NCI-H69 (cell line): ENCODE results near the gene KRTAP6-1.

Experiments
- DNase-seq: peaks from one replicate; lab custom pipeline; 2025; lab: John Stamatoyannopoulos, UW

The KRTAP6-1 gene, protein sequence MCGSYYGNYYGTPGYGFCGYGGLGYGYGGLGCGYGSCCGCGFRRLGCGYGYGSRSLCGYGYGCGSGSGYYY

DNA sequence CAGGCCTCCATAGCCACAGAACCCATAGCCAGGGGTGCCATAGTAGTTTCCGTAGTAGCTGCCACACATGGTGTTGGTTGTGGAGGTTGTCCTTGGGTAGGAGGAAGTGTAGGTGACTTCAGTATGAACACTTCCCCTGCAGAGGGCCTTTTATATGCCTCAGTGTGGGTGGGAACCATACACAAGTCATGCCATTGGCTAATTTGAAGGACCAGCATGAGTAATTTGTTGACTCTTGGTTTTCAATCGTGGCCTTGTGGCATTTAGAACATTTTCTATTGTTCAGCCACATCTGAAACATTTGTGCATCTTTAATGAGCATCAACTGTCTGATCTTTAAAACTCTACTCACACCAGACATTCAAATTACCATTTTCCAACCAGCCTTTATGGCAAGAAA, at the start of gene KRTAP6-1:
KRTAP6-1 (minus strand) TSS at position 95 of the 400 bp plus-strand sequence; CDS start at position 69, 26 bp downstream.
- peak; percentile 4 for DNase-seq

GRCh38 chr21:30652891-30653290, 39.2 kb upstream of the KRTAP6-1 start:
- DNase-seq, result no peak

DNA sequence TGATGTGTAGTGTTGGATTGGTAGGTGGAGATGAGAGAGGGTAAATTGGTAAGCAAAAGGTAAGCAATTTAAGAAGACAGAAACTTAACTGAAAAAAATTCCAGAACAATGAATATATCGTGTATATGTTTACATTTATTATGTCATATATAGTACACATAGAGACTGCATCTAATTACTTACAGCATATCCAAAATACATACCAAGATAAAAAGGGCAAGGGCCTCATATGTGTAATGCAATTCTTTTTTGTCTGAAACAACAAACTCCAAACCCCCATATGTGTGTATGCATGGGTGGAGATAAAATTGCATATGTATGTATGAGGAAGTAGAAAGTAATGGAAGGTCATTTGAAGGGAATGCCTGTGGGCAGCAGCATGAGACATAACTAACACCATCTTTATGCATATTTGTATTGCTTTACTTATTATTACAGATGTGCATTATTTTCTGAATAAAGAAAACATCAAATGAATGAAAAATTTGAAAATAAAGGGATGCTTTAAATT, 33.2 kb upstream of the KRTAP6-1 start:
- no peak for DNase-seq

DNA sequence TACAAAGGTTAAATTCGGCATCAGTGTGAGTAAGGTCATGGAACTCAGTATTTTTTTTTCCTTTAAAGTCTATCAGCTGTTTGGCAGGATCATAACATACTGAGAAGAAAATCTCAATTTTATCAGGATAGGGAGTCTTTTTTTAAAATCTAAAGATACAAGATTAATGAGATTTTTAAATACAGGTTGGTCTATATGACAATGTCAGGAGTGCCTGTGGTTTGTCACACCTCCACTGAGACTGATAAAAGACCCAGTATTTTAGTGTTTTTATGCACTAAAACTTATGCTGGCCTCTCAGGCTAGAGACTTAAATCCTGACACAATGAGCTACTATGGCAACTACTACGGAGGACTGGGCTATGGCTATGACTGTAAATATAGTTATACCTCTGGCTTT, 28.8 kb upstream of the KRTAP6-1 start, which contains the start of gene KRTAP20-3:
KRTAP20-3 (plus strand) TSS at position 301 of the 400 bp plus-strand sequence.
- DNase-seq, result no peak

DNA sequence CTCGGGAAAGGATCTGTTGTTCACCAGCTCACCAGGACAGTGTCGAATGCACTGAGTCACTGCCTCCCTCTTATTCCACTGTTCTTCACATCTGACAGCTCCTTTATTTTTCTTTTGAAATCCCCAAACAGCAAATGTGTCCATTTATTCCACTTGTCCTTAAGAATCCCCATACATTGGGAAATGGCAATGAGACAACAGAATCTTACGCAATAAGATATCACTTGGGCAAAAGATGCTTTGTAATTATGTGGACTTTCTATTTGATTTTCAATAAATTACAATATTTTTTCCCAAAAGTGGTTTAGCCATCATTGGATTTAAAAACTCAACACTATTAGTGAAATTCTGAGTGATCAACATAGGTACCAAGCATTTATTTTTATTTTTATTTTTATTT, 25.0 kb upstream of the KRTAP6-1 start:
- DNase-seq, result no peak

DNA sequence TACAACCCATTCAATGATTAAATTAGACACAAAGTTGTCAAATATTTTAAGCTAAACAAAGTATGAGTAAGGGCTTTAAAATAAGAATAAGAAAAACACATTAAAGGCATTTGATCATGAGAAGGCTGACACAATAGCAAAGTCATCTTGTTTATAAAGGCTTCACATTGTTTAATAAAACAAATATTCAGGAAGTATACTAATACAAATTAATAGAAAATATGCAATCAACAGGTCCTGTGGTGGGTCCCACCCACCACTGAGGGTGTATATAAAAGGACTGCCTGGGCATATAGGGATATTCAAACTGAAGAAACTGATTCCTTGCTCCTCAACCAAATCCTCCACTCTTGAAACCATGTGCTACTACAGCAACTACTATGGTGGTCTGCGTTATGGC, 21.2 kb upstream of the KRTAP6-1 start, which contains the start of gene KRTAP20-2:
KRTAP20-2 (plus strand) TSS at position 301 of the 400 bp plus-strand sequence; CDS start at position 359, 58 bp downstream.
- no peak for DNase-seq

GRCh38 chr21:30629200-30629599, 15.5 kb upstream of the KRTAP6-1 start:
- DNase-seq, result no peak

DNA sequence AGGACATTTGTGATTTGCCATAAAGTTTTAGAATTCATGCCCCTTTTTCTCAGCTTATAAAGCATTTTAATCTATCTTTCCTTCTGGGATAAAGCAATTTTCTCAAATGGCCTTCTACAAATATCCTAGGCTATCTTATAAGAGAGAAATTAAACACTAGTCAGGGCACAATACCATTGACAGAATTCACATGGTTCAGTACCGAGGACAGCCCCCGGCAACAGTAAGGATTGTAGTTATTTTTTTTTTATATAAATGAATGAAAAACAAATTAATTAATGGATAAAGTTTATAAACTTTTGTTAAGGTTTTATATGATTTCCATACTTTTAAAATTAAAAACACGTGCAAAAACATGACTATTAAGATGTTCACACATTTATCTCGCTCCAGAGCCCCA, 14.4 kb upstream of the KRTAP6-1 start:
- DNase-seq, result no peak

DNA sequence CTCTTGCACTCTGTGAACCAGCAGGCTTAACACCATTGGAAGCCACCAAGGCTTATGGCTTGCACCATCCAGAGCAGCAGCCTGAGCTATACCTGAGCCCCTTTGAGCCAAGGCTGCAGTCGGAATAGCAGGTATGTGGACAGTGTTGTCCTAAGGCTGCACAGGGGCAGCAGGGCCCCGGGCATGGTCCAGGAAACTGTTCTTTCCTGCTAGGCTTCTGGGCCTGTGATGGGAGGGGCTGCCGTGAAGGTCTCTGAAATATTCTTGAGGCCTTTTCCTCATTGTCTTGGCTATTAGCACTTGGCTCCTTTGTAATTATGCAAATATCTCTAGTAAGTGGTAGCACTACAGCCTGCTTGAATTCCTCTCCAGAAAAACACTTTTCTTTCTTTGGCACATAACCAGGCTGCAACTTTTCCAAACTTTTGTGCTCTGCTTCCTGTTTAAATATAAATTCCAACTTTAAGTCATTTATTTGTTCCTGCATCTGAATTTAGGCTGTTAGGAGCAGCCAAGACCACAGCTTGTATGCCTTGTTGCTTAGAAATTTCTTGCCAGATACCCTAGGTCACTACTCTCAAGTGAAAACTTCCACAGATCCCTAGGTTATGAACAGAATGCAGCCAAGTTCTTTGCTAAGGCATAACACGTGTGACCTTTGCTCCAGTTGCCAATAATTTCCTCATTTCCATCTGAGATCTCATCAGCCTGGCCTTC, 11.9 kb upstream of the KRTAP6-1 start:
- no peak for DNase-seq

DNA sequence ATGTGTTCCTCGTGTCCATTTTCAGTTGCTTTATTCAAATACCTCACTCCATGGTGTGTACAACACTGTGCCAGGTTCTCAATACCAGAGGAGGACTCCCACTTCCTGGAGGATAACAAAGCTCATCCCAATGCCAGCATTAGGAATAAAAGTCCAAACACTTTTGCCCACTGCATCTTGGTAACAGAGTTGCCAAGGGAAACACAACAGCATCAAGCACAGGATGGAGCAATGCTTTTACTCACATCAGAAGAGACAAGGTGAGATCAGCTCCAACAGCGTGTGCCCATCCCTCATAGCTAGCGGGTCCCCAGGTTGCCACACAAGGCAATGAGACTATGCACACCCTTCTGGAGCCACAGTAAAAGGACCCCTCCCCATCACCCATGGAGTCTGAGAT, 9.6 kb upstream of the KRTAP6-1 start:
- peak; percentile 3 for DNase-seq

GRCh38 chr21:30620522-30620921, 6.8 kb upstream of the KRTAP6-1 start, which contains the start of gene KRTAP20-4:
Gene KRTAP20-4, plus strand, starts transcription at chr21:30620627.
- no peak for DNase-seq

- no peak for DNase-seq
Measured at GRCh38 chr21:30620080-30620479, 6.3 kb upstream of the KRTAP6-1 start.

DNA sequence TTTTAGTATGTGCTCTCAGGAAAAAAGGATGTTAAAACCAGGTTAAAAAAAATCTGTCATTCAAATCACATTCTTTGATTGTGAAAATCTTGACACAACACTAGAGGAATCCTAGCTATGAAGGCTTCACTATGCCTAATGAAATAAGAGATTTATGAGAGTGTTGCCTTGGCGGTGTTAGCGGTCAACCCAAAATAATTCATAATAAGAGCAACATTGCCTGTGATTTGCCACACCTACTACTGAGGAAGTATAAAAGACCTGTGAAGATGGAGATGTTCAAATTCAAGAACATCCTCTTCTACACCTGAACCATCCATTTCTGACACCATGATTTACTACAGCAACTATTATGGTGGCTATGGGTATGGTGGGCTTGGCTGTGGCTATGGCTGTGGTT, 2.4 kb upstream of the KRTAP6-1 start, which contains the start of gene KRTAP20-1:
KRTAP20-1 (plus strand) TSS at position 301 of the 400 bp plus-strand sequence; CDS start at position 331, 30 bp downstream.
- no peak for DNase-seq

DNA sequence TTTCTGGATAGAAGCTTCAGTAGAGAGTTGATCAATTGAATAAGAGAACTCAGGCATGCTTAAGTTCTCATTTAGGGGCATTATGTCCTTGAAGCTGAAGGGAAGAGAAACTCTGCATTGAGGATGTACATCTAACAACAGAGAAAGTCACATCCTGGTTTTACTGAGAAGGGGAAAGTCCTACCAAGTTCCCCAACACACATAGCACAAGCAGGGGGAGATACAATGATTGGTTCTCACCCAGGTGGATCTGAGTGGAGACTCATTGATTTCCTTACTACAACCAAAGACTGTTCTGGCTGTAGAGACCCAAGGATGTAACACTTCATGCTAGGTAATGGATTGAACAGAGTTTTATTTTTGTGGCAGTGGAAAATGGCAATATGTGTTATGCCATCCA, 1.5 kb upstream of the KRTAP6-1 start:
- DNase-seq, result no peak

DNA sequence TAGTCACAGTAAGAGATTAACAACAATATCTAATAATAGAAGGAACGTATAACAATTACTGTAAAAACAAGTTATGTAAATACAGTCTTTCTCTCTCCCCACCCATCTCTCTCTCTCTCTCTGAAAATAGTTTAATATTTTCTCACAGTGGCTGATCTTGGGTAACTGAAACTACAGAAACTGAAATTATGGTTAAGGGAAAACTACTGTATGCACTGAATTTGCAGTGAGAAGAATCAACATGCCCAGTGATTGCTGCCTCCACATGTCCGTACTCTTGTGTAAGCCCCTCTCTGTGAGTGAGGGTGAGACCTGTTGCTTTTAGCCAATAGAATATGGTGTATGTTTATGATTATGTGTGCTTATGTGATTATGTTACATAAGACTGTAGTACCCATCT, 1.6 kb downstream of the KRTAP6-1 start:
- DNase-seq, result no peak

- DNase-seq, result peak; percentile 7
Measured at GRCh38 chr21:30605968-30606367, 7.8 kb downstream of the KRTAP6-1 start.

DNA sequence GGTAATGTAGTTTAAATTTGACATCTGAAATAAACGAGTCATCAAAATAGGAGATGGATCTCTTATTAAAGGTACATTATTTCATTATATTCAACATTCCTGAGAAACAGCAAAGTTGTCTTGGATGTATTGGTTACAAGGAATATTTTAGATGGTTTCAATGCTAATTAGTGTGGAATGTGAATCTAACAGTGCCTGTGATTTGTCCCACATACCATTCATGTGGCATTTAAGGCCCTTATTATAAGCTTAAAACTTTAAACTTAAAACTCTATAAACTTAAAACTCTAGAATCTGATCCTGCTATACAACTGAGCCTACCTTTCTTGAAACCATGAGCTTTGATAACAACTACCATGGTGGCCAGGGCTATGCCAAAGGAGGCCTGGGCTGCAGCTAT, 12.9 kb downstream of the KRTAP6-1 start, which contains the start of gene KRTAP22-1:
KRTAP22-1 (plus strand) TSS at position 301 of the 400 bp plus-strand sequence.
- no peak for DNase-seq

GRCh38 chr21:30598802-30599201, 14.9 kb downstream of the KRTAP6-1 start, which contains the start of gene KRTAP6-2:
Gene KRTAP6-2, minus strand, starts transcription at chr21:30598902. Its CDS starts 28 bp downstream, at chr21:30598874.
- DNase-seq, result no peak

DNA sequence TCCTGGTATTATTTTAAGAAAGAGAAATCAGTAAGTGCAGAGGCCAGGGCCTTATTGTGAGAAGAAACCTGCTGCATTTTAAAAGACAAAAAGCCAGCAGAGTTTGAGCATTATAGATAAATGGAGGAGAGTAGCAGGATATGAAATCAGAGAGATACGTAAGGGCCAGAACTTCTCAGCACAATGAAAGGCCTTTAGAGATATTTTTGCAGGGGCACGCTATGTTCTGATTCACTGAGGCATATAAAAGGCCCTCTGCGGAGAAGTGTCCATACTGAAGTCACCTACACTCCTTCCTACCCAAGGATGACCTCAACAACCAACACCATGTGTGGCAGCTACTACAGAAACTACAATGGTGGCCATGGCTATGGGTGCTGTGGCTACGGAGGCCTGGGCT, 21.6 kb downstream of the KRTAP6-1 start, which contains the start of gene KRTAP6-3:
KRTAP6-3 (plus strand) TSS at position 301 of the 400 bp plus-strand sequence; CDS start at position 307, 6 bp downstream.
- DNase-seq, result no peak

DNA sequence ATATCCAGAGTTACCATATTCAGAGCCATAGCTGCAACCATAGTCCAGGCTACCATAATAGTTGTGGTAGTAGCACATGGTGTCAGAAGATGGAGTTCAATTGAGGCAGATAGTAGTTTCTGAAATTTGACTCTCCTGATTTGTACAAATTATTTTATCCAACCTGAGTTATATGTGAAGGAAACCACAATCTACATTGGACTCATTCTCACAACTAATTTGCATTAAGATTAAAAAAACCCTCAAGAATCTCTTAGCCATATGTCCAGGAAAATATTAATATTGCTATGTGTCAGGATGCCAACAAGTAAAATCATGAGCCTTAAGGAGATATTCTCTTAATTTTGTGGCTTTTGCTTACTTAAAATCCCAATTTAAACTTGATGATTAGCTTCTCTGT, 23.4 kb downstream of the KRTAP6-1 start, which contains the start of gene KRTAP22-2:
KRTAP22-2 (minus strand) TSS at position 101 of the 400 bp plus-strand sequence.
- no peak for DNase-seq

DNA sequence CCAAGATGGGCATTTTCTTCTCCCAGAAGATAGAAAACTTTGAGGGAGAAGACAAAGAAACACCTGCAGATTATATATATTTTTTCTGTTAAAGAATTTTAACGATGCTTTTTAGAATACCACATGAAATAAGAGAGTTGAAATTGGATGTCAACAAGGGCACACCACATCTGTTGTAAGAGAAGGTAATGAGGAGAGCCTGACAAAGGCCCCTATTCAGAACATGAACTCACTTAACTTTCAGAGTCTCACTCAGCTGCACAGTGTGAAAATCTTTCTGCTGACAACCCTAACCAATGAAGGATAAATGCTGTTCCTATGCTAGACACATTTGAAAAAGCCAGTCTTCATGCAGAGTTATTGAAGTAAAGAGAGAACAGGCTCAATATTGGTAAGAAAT, 30.9 kb downstream of the KRTAP6-1 start:
- DNase-seq, result no peak

DNA sequence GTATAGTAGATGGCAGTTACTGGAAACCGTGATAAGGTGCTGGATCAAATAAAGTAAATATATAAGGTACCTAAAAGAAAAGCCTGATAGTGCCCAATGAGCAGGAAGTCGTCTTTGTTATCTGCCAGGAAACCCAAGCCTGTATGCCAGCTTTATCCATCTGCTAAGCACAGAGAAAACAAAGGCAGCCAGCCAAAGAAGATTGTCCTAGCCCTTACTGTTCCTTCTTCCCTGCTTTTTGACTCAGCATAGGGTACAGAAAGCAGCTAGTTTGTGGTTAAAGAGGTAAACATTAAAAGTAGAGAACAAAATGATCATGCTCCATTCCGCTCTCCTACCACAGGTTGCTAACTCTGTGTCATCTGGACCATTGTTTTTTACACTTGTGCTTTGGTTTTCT, 33.6 kb downstream of the KRTAP6-1 start:
- DNase-seq, result peak; percentile 25

DNA sequence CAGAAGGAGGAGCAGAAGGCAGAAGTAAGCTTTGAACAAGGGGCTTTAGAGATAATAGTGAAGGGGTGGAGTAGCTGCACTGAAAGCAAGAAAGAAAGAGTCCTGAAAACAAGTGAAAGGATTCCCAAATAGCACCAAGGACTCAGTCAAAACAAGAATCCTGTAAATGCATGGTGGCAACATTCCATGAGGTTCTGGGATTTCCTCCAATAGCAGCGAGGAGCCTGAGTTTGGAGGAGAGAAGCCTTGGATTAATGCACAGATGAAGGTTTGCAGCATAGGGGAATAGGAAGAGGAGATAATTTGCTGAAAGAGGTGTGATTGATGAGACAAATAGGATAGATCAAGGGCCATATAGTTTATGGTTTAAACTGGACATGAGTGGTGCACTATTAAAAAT, 34.4 kb downstream of the KRTAP6-1 start:
- no peak for DNase-seq
